HG03103 (cell line): Measurements from ENCODE around the gene DCUN1D3.
A peak's percentile ranks its signal among the peaks of the same experiment; 100 is the strongest.
"Not testable (repeated sequence)": the region's sequence is repeated elsewhere in the genome, so short reads cannot be mapped to it uniquely, and the experiment has no call there.

Source experiments
- ATAC-seq: cut with Tn5 transposase; IDR thresholded peaks from one replicate; pipeline ENCODE4 v1.9.1; 2021; ENCODE audit warnings: low read depth; ENCODE audit not compliant: unreplicated experiment

The DCUN1D3 gene

DNA sequence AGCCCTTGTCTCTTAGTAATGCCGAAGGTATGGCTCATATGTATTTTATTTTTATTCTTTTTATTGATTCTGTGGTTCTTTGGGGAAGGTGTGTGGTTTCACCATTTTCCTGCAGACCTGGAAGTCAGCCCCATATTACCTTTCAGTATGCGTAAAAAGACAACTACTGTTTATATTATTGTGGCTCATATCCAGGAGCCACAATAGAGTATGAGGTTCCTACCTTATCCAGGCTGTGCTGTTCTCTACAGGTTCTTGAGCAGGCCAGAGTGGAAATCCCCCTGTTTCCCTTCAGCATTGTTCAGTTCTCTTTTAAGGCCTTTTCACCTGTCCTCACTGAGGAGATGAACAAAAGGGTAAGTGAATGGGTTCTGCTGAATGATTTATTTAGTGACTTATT is 60.7 kb downstream of the DCUN1D3 start:
- no peak for ATAC-seq

DNA sequence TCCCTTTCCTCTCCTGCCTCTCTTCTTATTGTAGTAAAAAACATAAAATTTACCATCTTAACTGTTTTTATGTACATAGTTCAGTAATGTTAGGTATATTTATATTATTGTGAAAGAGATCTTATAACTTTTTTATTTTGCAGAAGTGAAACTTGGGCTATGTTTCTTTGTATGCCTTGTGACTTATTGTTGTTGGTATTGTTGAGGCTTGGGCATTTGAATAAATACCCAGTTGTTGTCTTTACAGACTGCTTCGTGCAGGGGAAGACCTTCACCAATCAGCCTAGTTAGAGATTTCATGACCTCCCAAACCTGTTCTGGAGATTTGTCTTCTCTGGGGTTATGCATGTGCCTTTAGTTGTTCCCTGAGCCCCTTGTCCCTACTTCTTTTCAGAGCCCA is 61.9 kb downstream of the DCUN1D3 start:
- no peak for ATAC-seq

DNA sequence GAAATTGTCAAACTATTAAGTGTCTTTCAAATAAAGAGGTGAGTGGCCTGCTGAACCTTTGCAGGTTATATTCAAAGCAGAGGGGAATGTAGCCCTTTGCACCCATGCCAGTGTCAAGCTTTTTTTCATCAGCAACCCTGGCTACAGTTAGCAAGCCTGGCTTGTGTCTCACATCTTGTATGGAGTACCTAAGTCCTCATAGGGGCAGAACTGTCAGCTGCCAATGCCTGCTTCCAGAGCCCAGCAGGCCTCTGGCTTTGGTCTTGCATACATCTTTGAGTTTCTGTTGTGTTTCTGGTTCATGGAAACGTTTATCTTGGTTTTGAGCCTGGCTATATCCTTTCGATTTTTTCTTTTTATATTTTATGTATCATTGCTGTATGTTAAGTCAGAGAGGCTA is 67.1 kb downstream of the DCUN1D3 start:
- ATAC-seq = no peak

DNA sequence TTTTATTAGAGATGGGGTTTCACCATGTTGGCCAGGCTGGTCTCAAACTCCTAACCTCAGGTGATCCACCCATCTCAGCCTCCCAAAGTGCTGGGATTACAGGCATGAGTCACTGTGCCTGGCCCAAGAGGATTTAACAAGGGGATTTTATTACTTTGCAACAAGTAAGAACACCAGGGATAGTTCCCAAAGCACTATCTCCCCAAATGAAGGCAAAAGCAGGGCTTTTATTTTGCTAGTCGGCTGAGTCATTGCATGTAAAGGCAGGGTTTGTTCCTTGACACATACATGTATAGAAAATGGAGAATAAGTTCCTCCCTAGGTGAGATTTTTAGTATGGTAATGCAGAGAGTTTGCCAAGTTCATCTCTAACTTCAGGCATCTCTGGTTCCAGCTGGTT is 69.8 kb downstream of the DCUN1D3 start:
- ATAC-seq = no peak

DNA sequence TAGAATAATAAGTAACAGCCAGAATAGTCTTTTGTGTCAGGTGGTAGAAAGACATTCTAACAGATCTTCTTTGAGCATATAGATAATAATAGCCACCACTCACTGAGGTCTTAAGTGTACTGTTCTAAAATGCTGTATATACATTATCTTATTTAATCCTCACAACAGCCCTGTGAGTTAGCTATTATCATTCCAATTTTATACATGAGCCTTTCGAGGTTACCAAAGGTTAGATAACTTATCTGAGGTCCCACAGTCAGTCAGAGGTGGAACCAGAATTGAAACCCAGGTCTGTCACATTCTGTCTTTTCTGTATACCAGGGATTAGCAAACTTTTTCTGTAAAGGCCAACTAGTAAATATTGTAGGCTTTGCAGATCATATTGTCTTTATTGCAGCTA is 70.6 kb downstream of the DCUN1D3 start:
- ATAC-seq = no peak

DNA sequence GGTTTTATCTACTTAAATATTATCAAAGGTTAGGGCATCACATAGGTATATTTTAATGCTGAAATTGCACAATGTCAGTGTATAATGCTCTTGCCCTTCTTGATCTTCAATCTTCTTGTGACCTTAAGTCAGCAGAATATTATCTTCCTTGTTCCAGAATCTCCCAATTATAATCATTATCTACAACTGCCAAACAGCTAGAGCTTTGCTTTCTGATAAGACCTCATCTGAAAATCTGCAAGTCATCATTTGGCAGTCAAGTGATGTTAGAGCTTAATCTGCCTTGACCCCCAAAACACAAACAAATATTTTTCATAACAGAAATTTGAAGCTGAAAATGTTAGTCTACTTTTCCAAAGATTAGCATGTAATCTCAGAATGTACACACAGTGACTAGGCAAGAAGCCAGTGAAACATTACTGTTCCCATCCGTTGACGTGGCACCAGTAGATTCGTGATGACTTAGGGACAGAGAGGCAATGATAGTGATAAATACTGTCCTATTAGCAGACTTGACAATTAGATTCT is 74.1 kb downstream of the DCUN1D3 start:
- ATAC-seq = no peak

DNA sequence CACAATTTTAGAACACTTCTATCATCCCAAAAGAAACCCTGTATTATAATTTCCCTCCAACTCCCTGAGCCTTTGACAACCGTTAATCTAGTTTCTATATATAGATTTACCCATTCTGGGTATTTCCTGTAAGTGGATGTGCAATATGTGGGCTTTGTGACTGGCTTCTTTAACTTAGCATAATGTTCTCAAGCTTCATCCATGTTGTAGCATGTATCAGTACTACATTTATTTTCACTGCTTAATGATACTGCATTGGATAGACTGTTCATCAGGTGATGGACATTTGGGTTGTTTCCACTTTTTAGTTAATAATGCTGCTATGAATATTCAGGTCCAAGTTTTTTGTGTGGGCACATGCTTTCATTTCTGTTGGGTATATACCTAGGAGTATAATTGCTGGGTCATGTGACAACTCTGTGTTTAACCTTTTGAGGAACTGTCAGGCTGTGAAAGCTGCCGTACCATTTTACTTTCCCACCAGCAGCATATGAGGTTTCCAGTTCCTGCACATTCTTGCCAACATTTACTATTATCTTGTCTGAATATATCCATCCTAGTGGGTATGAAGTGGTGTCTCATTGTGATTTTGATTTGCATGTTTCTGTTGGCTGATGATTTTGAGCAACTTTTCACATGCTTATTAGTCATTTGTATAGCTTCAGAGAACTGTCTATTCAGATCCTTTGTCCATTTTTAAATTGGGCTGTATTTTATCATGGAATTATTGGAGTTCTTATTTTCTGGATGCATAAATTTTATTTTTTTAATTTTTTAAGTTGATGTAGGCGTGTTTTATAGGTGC is 77.4 kb downstream of the DCUN1D3 start:
- ATAC-seq = no peak

DNA sequence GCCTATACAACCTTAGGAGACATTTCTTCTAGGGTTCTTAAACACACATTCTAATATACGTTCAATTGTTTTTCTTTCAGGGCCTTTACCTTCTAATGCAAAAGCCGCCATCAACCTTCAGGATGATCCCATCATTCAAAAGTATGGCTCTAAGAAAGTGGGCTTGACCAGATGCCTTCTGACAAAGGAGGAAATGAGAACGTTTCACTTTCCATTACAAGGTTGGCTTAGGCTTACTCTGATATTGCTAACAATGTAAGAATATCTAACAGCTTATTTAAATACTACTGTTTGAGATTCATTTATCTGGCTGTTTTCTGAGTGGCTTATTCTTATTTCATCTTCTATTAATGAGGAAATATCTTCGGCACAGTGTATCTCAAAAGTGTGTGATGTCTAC is 78.5 kb downstream of the DCUN1D3 start:
- ATAC-seq = no peak

DNA sequence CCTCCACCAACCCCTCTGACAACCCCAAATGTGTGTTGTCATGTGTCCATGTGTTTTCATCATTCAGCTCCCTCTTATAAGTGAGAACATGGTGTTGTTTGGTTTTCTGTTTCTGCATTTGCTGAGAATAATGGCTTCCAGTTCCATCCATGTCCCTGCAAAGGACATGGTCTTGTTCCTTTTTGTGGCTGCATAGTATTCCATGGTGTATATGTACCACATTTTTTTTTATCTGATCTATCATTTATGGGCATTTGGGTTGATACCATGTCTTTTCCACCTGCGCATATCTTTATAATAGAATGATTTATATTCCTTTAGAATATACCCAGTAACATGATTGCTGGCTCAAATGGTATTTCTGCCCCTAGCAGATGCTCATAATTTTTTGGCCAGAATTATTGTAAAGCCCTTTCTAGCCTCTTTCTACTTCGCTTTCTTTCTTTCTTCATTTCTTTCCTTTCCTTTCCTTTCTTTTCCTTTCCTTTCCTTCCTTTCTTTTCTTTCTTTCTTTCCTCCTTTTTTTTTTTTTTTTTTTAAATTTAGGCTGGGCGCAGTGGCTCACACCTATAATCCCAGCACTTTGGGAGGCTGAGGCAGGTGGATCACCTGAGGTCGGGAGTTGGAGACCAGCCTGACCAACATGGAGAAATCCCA is 81.1 kb downstream of the DCUN1D3 start:
- no peak for ATAC-seq

DNA sequence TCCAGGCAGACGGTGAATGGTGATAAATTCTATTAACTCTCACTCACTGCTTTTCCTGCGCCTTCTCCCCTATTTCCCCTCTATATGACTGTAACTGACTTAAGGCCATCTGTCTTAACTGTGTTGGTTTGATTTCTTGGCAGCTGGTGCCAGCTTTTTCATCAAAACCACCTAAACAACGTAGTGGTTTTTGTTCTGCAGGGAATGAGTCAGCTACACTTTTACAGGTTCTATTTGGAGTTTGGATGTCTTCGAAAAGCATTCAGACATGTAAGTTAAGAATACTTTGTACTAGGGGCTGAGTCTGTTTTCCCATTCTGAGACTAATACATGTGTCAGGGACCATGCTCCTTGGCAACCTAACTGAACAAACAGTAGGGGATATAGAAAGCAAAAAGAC is 85.4 kb downstream of the DCUN1D3 start:
- no peak for ATAC-seq

DNA sequence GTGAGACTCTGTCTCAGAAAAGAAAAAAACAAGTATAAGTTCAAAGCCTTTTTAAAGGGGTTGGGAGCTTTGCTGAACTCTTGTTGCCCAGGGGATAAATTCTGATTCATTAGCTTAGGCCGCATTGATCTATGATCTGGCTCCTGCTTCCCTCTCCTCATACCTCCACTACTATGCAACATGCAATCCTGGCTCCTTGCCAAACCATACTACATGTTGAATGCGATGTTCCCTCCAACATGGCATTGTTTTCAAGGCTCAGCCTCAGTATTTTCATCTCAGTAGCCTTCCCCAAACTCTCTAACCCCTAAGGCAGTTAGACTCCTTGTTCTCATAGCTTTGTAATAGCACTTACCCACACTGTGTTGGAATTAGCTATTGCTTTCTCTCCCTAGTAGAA is 87.6 kb downstream of the DCUN1D3 start:
- no peak for ATAC-seq

DNA sequence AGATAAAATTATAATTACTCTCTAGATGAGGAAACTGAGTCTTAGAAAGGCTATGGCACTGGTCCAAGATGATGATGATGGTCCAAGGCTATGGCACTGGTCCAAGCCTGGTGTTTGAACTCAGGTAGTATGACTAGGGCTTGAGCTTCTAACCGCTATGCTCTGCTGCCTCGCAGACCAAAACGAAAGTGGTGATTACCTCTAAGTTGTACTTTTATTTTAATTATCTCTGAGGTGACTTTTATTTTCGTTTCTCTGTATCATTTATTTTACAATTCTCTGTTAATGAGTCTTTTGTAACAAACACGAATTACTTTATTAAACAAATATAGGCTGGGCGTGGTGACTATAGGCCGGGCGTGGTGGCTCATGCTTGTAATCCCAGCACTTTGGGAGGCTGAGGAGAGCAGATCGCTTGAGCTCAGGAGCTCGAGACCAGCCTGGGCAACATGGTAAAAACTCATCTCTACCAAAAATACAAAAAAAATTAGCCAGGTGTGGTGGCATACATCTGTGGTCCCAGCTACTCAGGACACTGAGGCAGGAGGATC is 88.2 kb downstream of the DCUN1D3 start:
- ATAC-seq = no peak

DNA sequence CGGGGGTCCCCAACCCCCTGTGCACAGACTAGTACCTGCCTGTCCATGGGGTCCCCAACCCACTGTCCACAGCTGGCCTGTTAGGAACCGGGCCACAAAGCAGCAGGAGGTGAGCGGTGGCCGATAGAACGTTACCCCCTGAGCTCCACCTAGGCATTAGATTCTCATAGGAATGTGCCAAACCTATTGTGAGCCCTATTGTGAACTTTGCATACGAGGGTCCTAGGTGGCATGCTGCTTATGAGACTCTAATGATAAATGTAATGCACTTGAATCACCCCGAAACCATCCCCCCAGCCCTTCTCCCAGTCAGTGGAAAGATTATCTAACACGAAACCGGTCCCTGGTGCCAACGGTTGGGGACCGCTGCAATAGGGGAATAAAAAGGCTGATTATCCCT is 92.3 kb downstream of the DCUN1D3 start:
- ATAC-seq = no peak

DNA sequence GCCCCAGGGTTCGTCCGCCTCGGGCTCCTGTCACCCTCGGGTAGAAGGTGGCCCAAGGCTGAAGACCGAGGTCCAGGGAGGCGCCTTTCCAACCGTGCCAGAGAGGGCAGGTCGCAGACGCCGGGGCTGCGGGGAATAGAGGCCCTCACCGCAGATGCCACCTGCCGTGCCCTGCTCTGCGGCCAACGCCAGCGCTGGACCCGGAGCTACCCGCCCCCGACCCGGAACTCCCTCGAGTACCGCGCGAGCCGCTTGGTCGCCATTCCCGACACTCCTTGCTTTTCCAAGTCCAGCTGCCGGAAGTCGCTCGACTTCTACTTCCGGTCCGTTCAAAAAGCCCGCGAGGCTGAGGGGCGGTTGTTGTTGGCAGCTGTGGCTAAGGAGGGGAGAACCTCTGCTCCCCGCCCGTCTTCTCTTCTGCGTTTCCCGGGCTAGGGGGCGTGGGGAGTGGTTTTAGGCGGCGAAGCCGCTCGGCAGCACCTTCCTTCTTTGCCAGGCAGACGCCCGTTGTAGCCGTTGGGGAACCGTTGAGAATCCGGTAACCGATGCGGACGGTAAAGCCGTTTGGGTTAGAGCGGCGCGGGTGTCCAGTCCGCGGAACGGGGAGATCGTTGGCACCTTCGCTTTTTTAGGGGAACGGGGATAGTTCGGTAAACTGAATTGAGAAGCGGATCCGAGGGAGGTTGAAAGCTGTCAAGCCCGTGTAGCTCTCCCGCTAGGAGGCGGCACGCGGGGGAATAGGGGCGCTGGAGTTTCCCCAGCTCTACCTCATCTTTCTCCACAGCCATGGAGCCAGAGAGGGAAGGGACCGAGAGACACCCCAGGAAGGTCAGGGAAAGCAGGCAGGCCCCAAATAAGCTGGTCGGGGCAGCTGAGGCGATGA is 93.7 kb downstream of the DCUN1D3 start, which contains the start of the genes ERI2 and REXO5:
ERI2 (minus strand) TSS at position 305 of the 883 bp plus-strand sequence; CDS start at position 263, 42 bp downstream.
REXO5 (plus strand) TSS at position 360 of the 883 bp plus-strand sequence; CDS start at position 787, 427 bp downstream.
- peak; percentile 87 for ATAC-seq

DNA sequence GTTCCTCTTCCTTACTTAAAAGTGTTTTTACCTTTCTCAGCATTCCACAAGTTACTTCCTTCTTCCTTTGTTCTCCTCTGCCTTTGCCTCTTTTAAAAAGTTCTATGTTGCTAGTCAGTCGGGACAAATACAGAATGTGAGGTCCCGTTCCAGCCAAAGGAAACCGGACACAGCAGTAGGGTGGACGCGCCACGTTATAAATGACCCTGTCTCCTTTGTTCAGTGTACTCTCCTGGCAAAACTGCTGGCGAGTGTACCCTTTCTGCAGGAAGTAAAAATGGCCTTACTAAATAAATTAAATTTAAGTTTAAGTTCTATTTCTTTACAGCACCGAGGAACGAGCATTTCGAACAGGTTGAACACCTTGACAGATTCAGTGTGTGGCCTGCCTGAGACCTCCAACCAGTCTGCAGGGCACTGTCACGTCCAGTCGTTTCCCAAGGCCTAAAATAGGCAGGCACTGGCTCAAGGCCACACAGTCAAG is 94.4 kb downstream of the DCUN1D3 start:
- ATAC-seq = not testable (repeated sequence)
